SKM-1 treated with dmso at 0.1 percent for 144 hours (cell line): ENCODE measurements around the gene ARL6IP4.

Experiments
- DNase-seq: peaks from one replicate; lab custom pipeline; 2025; ENCODE audit not compliant: unreplicated experiment; lab: John Stamatoyannopoulos, UW

ARL6IP4 gene

DNA sequence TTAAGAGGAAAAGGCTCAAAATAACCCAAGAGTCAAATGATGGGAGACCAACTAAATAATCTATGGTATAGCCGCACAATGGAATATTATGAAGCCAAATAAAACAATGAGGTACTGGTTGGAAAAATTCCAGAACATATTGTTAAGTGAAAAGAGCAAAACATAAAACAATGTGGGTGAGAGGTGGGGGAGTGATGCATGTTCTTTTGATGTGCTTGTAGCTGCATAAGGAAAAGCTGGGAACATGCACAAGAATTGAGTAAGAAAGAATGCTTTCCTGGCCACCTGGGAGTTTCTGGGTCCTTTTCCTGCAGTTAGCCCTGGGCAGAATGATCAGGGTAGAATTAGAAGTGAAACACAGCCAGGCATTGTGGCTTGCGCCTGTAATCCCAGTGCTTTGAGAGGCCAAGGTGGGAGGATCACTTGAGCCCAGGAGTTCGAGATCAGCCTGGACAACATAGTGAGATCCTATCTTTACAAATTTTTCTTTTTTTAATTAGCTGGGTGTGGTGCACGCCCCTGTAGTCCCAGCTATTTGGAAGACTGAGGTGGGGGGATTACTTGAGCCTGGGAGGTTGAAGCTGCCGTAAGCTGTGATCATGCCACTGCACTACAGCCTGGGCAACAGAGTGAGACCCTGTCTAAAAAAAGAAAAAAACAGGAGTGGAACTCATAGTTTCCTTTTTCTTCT lies 22.1 kb upstream of the ARL6IP4 start:
- DNase-seq = no peak

DNA sequence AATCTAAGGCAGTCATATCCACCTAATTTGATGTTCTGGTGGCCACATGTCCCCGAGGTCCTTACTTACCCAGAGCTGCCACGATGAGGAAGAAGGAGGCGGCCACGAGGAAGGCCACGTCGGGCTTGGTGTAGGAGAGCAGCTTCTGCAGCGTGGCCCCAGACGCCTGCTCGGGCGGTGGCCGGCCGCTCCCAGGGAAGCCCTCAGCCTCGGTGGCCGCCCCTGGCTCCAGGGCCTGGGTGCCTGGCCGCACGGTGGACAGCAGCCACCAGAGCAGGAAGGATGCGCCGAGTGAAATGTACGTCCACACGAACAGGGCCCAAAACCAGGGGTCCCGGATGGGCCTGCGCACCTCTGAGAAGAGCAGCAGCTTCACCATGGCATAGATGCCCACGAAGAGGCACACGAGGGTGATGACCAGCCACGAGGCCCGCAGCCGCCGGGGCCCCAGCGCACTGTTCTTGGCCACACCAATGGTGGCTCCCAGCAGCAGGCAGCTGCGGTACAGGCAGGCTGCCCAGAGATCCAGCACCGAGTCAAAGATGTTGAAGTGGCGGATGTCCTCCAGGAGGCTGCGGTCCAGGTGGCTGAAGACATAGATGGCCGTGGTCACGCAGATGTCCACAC lies 20.8 kb upstream of the ARL6IP4 start:
- no peak for DNase-seq

DNA sequence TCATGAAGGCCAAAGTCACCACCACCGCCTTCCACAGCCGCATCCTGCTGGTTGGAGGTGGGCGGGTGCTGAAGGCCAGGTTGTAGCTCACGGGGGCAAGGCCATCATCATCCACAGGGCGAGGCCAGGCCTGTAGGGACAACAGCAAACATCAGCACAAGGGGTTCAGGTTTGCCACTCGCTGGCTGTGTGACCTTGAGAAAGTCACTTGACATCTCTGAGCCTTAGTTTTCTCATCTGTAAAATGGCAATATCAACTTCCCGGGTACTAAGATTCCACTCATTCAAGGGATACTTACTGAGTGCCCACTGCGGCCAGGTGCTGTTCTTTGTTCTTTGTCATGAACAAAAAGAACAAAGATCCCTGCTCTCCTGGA lies 20.3 kb upstream of the ARL6IP4 start:
- no peak for DNase-seq

DNA sequence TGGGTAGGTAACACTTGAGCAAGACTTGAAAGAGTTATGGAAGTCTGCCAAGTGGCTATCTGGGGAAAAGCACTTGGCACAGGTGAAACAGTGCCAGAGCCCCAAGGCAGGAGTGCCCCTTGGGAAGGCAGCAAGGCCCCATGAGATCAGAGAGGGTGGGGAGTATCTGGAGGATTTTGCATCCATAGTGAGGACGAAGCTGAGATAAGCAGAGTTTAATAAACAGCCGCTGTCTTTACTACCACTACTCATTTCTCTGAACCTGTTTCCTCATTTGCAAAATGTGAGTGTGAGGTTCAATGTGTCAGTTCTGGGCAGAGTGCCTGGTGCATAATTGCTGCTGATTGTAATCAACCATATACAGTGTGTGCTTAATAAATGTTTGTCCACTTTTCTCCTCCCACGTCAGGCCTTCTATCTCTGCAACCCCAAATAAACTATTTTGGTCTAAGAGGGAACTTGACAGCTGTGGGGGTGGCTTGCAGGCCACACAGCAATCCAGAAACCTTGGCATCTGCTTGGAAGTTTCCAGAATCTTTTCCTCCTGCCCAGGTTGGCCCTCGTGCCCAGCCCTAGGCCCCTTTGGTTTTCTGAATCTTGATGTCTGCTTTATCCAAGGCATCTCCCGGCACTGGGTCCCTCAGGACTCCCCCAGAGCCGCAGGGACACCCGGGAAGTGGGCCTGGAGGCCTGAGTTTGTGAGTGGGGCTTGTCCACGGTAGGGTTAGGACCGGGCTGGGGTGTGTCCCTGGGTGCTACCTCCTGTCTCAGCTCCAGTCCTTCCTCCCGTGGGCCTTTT lies 18.8 kb upstream of the ARL6IP4 start:
- DNase-seq = no peak

DNA sequence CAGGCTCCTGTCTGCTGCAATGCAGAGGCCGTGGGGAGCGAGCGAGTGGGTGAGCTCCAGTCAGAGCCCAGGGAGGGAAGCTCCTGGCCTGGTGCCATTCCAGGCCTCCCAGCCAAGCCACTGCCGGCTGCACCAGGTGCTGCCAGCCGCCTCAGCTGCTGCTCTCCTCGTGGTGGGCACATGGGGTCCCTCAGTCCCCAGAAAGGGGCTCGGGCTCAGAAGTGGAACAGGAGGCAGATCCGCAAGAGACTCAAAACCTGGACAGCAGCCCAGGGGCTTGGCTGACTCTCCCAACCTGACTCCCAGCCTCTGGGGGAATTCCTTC lies 16.6 kb upstream of the ARL6IP4 start:
- no peak for DNase-seq

DNA sequence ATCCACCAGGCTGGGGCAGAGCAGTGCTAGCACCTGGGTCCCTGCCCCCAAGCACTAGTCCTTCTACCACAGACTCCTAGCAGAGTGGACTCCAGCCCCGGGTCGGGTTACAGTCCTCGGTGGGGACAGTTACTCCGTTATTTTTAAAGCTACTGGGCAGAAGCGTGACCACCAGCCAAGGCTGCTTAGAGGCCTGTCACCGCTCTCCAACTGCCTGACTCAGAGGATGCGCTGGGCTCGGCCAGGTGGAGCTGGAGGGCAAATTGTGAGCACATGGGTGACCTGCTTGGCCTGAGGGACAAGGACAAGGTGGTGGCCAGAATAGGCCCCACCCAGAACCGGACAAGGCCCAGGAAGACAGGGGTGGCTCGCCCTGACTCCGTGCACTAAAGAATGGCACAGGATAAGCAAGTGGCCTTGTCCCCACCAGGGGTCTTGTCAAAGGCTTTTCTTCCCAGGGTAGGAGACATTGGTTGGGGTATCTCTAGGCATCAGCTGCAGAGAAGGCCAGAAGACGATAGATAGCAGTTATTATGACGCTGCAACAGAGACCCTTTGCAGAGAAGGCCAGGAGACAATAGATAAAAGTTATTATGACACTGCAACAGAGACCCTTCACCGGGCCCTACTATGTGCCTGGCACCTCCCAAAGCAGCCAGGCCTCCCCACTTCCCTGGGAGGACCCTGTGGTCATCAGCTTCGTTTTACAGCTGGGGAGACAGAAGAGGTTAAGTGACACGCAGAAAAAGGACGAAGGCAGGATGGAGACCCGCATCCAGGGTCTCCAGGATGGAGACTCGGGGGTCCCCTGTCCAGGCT lies 15.8 kb upstream of the ARL6IP4 start:
- no peak for DNase-seq

DNA sequence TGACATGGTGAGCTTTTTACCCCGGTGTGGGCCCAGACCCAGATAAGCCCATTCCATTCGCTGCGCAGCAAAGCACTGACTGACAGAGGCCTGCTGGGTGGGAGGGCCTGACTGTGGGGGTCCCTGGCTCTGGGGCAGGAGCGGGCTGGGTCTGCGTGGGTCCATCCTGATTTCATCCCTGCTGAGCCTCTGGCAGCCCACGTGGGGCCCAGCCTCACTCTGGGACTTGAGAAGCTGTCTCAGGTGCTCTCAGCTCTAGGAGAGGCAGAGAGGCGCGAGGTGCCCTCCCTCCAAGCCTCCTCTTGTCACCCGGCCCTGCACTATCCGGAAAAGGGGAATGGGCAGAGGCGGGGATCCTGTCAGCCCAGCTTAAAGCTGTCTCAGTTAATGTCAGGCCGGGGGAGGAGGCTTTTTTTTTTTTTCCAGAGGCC lies 15.1 kb upstream of the ARL6IP4 start:
- no peak for DNase-seq

DNA sequence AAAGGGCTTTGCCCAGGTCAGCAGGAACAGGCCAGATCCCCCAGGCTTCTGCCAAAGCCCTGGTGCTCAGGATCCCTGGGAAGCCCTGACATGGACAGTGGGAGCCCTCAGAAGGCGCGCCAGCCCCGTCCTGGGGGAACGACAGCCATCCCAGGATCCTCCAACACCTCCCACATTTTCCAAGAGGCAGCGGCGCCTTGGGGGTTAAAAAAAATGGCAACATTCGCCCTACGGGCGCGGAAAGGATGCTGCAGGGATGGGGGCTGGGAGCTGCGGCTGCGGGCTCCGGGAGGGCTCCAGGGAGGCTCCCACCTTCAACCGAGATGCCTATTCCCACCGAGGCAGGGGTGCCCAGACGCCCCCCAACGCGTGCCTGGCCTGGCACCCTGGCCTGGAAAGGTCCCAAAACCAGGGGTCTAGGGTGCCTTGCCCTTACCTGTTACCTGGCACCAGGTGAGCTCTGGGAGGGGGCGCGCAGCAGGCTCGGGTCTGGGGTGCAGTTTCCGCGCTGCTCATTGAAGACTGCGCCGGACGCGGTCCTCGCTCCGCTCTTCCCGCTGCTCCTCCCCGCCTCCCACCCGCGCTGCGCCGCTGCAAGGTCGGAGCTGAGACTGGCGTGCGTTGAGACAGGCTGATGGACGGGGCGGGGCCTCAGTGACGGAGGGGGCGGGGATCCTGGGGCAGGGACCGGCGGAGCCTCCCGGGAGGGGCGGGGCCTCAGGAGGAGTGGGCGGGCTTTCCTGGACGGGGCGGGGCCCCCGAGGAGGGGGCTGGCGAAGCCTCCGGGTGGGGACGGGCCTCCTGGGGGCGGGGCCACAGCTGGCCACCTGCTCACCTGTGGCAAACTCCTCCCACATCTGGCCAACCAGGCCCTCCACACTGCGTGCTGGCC lies 14.4 kb upstream of the ARL6IP4 start, which contains the start of gene ABCB9:
ABCB9 (minus strand) TSS at position 613 of the 892 bp plus-strand sequence. CDS start 6,228 bp downstream, outside the sequence.
- peak; percentile 24 for DNase-seq

DNA sequence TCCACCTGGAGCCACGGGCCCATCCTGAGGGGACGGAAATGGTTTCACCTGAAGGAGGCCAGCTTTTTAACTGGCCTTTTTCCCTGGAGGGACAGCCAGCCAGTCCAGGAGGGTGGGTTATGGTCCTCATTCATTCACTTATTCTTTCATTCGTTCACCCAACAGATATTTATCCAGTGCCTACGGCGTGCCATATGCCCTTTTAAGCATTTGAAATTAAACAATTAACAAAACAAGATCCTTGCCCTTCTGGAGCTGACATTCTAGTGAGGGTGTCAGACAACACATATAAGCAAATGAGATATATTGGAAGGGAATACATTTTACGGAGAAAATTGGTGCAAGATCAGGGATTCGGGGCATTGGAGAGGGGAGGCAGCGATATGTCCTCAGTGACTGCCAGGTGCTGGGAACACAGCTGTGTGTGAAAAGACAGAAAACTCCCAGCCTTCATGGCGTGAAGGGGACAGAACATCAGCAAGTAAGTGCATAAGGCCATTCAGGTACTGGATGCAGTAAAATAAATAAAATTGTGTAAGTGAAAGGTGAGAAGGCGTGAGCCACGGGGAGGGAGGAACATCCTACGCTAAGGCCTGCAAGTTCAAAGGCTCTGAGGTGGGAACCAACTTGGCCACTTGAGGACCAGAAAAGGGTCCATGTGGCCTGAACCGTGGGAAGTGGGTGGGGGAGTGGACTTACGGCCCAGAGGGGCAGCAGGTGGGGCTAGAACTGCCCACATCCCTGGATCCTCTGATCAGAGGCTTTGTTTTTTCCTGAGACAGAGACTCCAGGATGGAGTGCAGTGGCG lies 13.5 kb upstream of the ARL6IP4 start:
- DNase-seq = no peak

DNA sequence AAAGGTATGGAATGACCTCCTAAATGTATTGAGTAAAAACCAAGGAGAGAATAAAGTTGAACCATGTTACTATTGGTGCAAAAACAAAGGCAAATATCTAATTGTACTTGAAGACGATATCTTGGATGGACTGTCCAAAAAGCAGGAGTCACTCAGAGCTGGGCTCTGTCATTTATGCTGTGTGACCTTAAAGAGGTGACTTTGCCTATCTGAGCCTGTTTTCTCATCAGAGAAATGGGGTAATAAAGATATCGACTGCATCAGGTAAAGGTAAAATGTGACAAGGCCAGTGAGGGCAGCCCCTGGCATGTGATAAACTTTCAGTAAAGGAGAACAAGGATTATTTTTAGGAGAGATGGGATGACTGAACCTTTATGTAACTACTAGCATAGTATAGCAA lies 12.4 kb upstream of the ARL6IP4 start:
- no peak for DNase-seq

DNA sequence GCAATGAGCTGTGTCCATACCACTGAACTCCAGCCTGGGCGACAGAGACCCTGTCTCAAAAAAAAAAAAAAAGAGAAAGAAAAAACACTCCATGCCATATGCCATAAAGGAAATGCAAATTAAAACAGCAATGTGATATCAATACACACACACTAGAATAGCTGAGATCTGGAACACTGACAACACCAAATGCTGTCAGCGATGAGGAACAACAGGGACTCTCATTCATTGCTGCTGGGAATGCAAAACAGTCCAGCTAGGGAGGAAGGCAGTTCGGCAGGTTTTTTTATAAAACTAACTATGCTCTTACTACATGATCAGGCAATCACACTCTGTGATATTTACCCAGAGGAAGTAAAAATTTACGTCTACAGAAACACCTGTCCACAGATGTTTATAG lies 10.8 kb upstream of the ARL6IP4 start:
- DNase-seq = no peak

DNA sequence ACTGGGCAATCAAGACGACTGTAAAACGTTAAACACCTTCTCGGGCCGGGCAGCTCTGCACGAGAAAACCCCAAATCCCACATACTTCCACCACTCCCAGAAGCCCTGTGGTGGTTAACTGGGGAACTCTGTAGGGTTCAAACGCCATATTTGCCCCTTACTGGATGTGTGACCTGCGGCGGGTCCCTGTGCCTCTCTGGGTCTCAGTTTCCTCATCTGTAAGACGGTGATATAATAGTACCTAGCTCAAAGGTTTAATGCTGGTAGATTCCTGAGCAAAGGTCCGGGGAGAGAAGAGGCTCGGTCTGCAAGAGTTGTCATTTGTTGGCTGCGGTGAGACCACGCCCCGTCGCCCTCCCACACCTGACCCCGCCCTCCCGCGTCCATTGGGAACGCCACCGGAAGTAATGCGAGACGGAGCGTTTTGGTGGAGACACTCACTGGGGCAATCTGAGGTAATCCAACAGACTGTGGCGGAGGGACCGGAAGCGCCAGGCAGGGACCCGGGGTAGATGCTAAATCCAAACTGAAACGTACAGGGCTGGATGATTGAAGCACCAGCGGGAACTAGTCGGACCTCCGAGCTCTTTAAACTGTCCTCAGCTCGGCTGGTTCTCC lies 6.1 kb upstream of the ARL6IP4 start:
- peak; percentile 85 for DNase-seq

DNA sequence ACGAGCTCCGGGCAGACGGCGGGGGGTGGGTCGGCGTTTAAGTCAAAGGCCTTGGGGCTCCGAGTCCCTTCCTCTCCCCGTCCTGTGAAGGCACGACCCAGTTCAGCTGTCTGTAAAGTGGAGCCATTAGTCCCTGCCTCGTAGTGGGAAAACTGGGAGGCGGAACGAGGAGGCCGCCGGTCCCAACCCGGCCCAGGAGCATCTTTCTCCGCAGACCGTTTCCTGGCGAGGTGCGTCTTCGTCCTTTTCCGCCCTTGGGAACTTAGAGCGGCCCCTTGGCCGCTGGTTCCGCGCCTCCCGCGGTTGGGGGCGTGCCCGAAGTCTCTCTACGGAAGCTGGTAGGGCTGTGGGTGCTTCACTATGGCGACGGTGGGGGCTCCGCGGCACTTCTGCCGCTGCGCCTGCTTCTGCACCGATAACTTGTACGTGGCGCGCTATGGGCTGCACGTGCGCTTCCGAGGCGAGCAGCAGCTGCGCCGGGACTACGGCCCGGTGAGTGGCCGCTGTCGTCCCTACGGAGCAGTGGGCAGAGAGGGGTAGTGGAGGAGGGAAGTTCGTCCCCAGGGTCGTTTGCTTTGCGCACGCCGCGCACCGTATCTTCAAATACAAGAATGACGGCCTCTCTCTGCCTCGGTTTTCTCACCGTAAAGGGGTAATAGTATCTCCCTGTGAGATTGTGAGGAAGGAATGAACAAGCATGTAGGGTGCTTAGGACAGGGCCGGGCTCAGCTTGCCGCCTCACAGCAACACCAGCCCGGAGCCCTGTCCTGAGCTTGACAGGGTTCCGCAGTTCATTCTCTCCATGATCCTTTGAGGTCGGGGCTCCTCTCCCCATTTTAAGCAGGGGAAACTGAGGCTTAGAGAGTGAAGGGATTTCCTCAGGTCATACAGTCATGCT lies 5.3 kb upstream of the ARL6IP4 start, which contains the start of gene OGFOD2:
OGFOD2 (plus strand) TSS at position 353 of the 898 bp plus-strand sequence; CDS start at position 361, 8 bp downstream.
- peak; percentile 71 for DNase-seq

DNA sequence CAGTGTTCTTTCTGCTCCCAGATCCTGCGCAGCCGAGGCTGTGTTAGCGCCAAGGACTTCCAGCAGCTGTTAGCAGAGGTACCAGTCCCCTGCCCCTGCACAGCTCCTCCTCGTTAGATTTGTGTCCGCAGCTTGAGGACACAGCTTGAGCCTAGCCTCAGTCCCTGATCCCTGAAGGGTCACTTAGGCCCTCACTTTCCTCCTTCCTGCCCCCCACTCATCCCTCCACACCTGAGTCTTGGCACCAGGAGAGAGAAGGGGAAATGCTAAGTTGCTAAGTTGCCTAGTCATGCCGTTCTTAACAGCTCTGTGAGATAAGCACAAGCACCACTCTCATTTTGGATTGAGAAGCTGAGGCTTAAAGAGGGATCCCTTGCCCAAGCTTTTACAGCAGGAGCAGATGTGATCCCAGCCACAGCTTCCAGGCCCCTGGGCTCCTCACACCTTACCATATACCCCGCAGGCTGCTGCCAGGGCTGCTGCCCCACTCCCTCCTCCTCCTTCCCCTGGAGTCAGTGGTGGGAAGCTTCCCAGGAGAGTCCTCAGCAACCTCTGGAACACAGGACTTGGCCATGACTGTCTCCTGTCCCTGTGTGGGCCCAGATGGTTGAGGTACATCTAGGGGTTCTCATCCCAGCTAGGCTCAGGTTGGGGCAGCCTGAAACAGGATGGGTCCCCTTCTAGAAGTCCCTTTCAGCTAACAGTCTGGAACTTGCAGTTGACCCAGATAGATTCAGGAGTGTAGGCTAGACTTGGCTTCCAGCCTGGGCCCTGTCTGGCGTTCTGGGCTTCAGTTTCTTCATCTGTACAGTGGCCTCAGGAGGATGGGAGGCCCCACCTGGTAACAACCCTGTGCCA lies 4.5 kb upstream of the ARL6IP4 start:
- DNase-seq = no peak

DNA sequence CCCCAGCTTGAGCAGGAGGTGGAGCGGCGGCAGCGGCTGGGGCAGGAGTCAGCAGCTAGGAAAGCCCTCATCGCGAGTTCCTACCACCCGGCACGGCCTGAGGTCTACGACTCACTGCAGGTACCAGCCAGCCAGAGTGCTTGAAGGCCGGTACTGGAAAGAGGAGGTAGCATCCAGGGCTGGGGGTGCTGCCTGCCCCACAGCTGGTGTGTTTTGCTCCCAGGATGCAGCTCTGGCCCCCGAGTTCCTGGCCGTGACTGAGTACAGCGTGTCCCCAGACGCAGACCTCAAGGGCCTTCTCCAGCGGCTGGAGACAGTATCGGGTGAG lies 3.9 kb upstream of the ARL6IP4 start:
- DNase-seq = no peak

DNA sequence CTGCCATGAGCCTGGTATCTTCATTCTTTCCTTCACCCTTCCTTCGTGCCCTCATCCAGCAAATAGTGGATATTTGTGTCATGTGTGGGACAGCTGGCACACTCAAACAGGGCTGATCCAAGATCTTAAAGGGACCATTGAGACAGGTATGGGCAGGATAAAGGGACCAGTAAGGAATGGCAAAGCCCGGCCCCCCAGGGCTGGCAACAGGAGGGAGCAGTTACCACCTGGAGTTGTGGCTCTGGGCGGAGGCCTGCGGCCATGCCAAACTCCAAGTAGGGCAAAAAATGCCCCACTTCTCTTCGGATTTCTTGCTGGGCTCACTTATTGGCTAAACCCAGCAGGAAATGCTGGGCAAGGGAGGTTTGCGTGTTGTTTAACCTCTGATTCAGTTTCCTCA lies 3.3 kb upstream of the ARL6IP4 start:
- no peak for DNase-seq
